Neuron (in vitro differentiated cells): ENCODE data around the gene SLC6A3.
"Not testable (repeated sequence)": the region's sequence is repeated elsewhere in the genome, so short reads cannot be mapped to it uniquely, and the experiment has no call there.

Experiments used
- H2AFZ ChIP-seq: one replicate; pipeline ENCODE4 v1.6.1; 2013; ENCODE audit warnings: low read depth, mild to moderate bottlenecking, inconsistent platforms, low read length, moderate library complexity
- H3K27me3 ChIP-seq: one replicate; pipeline ENCODE4 v1.6.1; 2013; ENCODE audit warnings: low read length; ENCODE audit not compliant: insufficient read depth
- H3K36me3 ChIP-seq: one replicate; pipeline ENCODE4 v1.6.1; 2013; ENCODE audit warnings: low read length; ENCODE audit not compliant: insufficient read depth
- H3K4me1 ChIP-seq: one replicate; pipeline ENCODE4 v1.6.1; 2013; ENCODE audit warnings: low read length; ENCODE audit not compliant: insufficient read depth
- H3K4me3 ChIP-seq: 2 replicates; pipeline ENCODE4 v1.5.1; 2013; ENCODE audit warnings: mild to moderate bottlenecking, low read length, moderate library complexity
- H3K9me3 ChIP-seq: one replicate; pipeline ENCODE4 v1.6.1; 2013; ENCODE audit warnings: low read length

SLC6A3 gene

GRCh38 chr5:1381370-1382247 lies 63.6 kb downstream of the SLC6A3 start:
- H3K4me1 ChIP-seq = peaks cover 9% of the 10 kb centered on the region

GRCh38 chr5:1380910-1381309 lies 64.3 kb downstream of the SLC6A3 start:
- H3K27me3 ChIP-seq = peaks cover 28% of the 10 kb centered on the region

More at GRCh38 chr5:1381370-1382247, 63.6 kb downstream of the SLC6A3 start:
- H3K9me3 ChIP-seq = peaks cover 6% of the 10 kb centered on the region
- no peak overlapping the region for H3K4me3 ChIP-seq
- no peak overlapping the region for H2AFZ ChIP-seq
- peaks cover 30% of the 10 kb centered on the region for H3K27me3 ChIP-seq
- no peaks in the 10 kb centered on the region for H3K36me3 ChIP-seq

GRCh38 chr5:1380011-1380817 lies 65.0 kb downstream of the SLC6A3 start:
- peaks cover 29% of the 10 kb centered on the region for H3K27me3 ChIP-seq

More at GRCh38 chr5:1380910-1381309, 64.3 kb downstream of the SLC6A3 start:
- Histone ChIP-seq H2AFZ (no peak overlapping the region), H3K9me3 (peaks cover 6% of the 10 kb centered on the region), H3K4me3 (no peak overlapping the region), H3K4me1 (peaks cover 4% of the 10 kb centered on the region), H3K36me3 (no peaks in the 10 kb centered on the region)

GRCh38 chr5:1378866-1379659 lies 66.2 kb downstream of the SLC6A3 start:
- no peaks in the 10 kb centered on the region for H3K36me3 ChIP-seq
- H2AFZ ChIP-seq = no peak overlapping the region
- H3K4me3 ChIP-seq = no peak overlapping the region
- H3K27me3 ChIP-seq = peaks cover 26% of the 10 kb centered on the region
- peaks cover 6% of the 10 kb centered on the region for H3K9me3 ChIP-seq
- no peaks in the 10 kb centered on the region for H3K4me1 ChIP-seq

More at GRCh38 chr5:1380011-1380817, 65.0 kb downstream of the SLC6A3 start:
- H3K9me3 ChIP-seq = peaks cover 6% of the 10 kb centered on the region
- H3K36me3 ChIP-seq = no peaks in the 10 kb centered on the region
- H2AFZ ChIP-seq = no peak overlapping the region
- no peaks in the 10 kb centered on the region for H3K4me1 ChIP-seq
- no peak overlapping the region for H3K4me3 ChIP-seq

- H3K4me1 ChIP-seq = no peaks in the 10 kb centered on the region
- H3K27me3 ChIP-seq = peaks cover 17% of the 10 kb centered on the region
- no peak overlapping the region for H3K4me3 ChIP-seq
- no peak overlapping the region for H2AFZ ChIP-seq
- peaks cover 6% of the 10 kb centered on the region for H3K9me3 ChIP-seq
- no peaks in the 10 kb centered on the region for H3K36me3 ChIP-seq
These were observed 67.1 kb downstream of the SLC6A3 start for GRCh38 chr5:1378096-1378495.

GRCh38 chr5:1376981-1377380 lies 68.3 kb downstream of the SLC6A3 start:
- Histone ChIP-seq H3K27me3 (peaks cover 19% of the 10 kb centered on the region), H3K9me3 (peaks cover 6% of the 10 kb centered on the region), H3K4me3 (no peak overlapping the region), H3K4me1 (no peaks in the 10 kb centered on the region), H2AFZ (no peak overlapping the region), H3K36me3 (no peaks in the 10 kb centered on the region)

- Histone ChIP-seq H3K9me3 (peaks cover 6% of the 10 kb centered on the region), H3K4me1 (no peaks in the 10 kb centered on the region), H3K4me3 (no peak overlapping the region), H3K27me3 (peaks cover 22% of the 10 kb centered on the region), H3K36me3 (no peaks in the 10 kb centered on the region), H2AFZ (no peak overlapping the region)
These were observed 69.1 kb downstream of the SLC6A3 start for GRCh38 chr5:1375871-1376810.

GRCh38 chr5:1374679-1375055 lies 70.6 kb downstream of the SLC6A3 start:
- H3K4me1 ChIP-seq = no peaks in the 10 kb centered on the region
- no peak overlapping the region for H2AFZ ChIP-seq
- no peaks in the 10 kb centered on the region for H3K36me3 ChIP-seq
- peaks cover 6% of the 10 kb centered on the region for H3K9me3 ChIP-seq
- H3K27me3 ChIP-seq = peaks cover 15% of the 10 kb centered on the region
- H3K4me3 ChIP-seq = no peak overlapping the region

- no peaks in the 10 kb centered on the region for H3K36me3 ChIP-seq
- H3K27me3 ChIP-seq = peaks cover 15% of the 10 kb centered on the region
- peaks cover 3% of the 10 kb centered on the region for H3K9me3 ChIP-seq
- no peak overlapping the region for H3K4me3 ChIP-seq
- H2AFZ ChIP-seq = no peak overlapping the region
- H3K4me1 ChIP-seq = no peaks in the 10 kb centered on the region
These were observed 71.1 kb downstream of the SLC6A3 start for GRCh38 chr5:1374030-1374678.

- H3K4me1 ChIP-seq, H3K36me3 ChIP-seq, H3K4me3 ChIP-seq, H3K9me3 ChIP-seq, H2AFZ ChIP-seq: not testable (repeated sequence)
- peaks cover 20% of the 10 kb centered on the region for H3K27me3 ChIP-seq
These were observed 73.3 kb downstream of the SLC6A3 start for GRCh38 chr5:1371972-1372342.

- Histone ChIP-seq H3K27me3 (peaks cover 21% of the 10 kb centered on the region), H3K36me3 (no peaks in the 10 kb centered on the region), H3K4me1 (no peaks in the 10 kb centered on the region), H2AFZ (no peak overlapping the region), H3K9me3 (no peaks in the 10 kb centered on the region), H3K4me3 (no peak overlapping the region)
These were observed 73.8 kb downstream of the SLC6A3 start for GRCh38 chr5:1371218-1371971.
